ENCODE measurements around the gene ZMYM2. TPM values are rescaled to one million over a fixed set of nuclear protein-coding genes. Genes with fewer than 3 reads are reported as not detected.

The ZMYM2 gene
- total and polyA plus RNA-seq, 2 experiments from 2014 or later = 87.9 to 159 TPM

- H3K4me3 ChIP-seq = peak overlapping the region; percentile 68
- Mint-ChIP-seq H3K4me3 (peak overlapping the region; percentile 97), H3K36me3 (ENCODE audit: low read depth) (peaks cover 47% of the 10 kb centered on the region), H3K27ac (peak overlapping the region; percentile 97), H3K9me3 (peaks cover 4% of the 10 kb centered on the region), H3K27me3 (ENCODE audit: insufficient read depth, low read depth, poor library complexity) (peaks cover 6% of the 10 kb centered on the region), H3K4me1 (peaks cover 18% of the 10 kb centered on the region)
- H2AFZ ChIP-seq = no peak overlapping the region
- DNase-seq (ENCODE audit: low spot score) = peak; percentile 94
- no peaks in the 10 kb centered on the region for H3K27me3 ChIP-seq (ENCODE audit: insufficient read depth)
- peak overlapping the region; percentile 98 for H3K27ac ChIP-seq (ENCODE audit: low read depth)
- H3K9me2 ChIP-seq (ENCODE audit: insufficient read depth) = no peaks in the 10 kb centered on the region
- H3K36me3 ChIP-seq (ENCODE audit: insufficient read depth) = peaks cover 10% of the 10 kb centered on the region
- ATAC-seq = peak; percentile 56
- H3K79me2 ChIP-seq (replicated peaks; ENCODE audit: insufficient read depth) = peaks cover 57% of the 10 kb centered on the region
- H3K4me1 ChIP-seq (ENCODE audit: insufficient read depth) = peaks cover 18% of the 10 kb centered on the region
- H4K20me1 ChIP-seq (replicated peaks; ENCODE audit: insufficient read depth) = peaks cover 37% of the 10 kb centered on the region
- TF ChIP-seq POLR2AphosphoS5 (IDR thresholded peaks at IDR 0.05; ENCODE audit: low read depth) = peak; percentile 52
- TF ChIP-seq CREB1 (CRISPR knock-in tag; IDR thresholded peaks at IDR 0.05; ENCODE audit: low read depth) = peak; percentile 51
- peak; percentile 63 to 70 for TF ChIP-seq CTCF (conservative IDR thresholded peaks at IDR 0.05; ENCODE audit: low read depth in 2 of 2)
- TF ChIP-seq, protein P1, sequence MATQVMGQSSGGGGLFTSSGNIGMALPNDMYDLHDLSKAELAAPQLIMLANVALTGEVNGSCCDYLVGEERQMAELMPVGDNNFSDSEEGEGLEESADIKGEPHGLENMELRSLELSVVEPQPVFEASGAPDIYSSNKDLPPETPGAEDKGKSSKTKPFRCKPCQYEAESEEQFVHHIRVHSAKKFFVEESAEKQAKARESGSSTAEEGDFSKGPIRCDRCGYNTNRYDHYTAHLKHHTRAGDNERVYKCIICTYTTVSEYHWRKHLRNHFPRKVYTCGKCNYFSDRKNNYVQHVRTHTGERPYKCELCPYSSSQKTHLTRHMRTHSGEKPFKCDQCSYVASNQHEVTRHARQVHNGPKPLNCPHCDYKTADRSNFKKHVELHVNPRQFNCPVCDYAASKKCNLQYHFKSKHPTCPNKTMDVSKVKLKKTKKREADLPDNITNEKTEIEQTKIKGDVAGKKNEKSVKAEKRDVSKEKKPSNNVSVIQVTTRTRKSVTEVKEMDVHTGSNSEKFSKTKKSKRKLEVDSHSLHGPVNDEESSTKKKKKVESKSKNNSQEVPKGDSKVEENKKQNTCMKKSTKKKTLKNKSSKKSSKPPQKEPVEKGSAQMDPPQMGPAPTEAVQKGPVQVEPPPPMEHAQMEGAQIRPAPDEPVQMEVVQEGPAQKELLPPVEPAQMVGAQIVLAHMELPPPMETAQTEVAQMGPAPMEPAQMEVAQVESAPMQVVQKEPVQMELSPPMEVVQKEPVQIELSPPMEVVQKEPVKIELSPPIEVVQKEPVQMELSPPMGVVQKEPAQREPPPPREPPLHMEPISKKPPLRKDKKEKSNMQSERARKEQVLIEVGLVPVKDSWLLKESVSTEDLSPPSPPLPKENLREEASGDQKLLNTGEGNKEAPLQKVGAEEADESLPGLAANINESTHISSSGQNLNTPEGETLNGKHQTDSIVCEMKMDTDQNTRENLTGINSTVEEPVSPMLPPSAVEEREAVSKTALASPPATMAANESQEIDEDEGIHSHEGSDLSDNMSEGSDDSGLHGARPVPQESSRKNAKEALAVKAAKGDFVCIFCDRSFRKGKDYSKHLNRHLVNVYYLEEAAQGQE (IDR thresholded peaks at IDR 0.05; ENCODE audit: unreplicated experiment) = no peak
- peak overlapping the region; percentile 86 for H3K4me2 ChIP-seq
- peaks cover 3% of the 10 kb centered on the region; the same call in 1 of the 2 replicates for H3F3A ChIP-seq (replicated peaks; ENCODE audit: low read depth)
Observed at GRCh38 chr13:19959831-19960652, 1.5 kb downstream of the ZMYM2 start.

GRCh38 chr13:19960653-19960976 lies 2.1 kb downstream of the ZMYM2 start:
- no peak overlapping the region for H3K27ac ChIP-seq (ENCODE audit: low read depth)
- H3K9me3 Mint-ChIP-seq = peaks cover 4% of the 10 kb centered on the region
- no peaks in the 10 kb centered on the region for H3K27me3 ChIP-seq (ENCODE audit: insufficient read depth)
- H3F3A ChIP-seq (replicated peaks; ENCODE audit: low read depth) = peaks cover 3% of the 10 kb centered on the region; the same call in 1 of the 2 replicates
- peaks cover 62% of the 10 kb centered on the region for H3K79me2 ChIP-seq (replicated peaks; ENCODE audit: insufficient read depth)
- peaks cover 6% of the 10 kb centered on the region for H3K27me3 Mint-ChIP-seq (ENCODE audit: insufficient read depth, low read depth, poor library complexity)
- peak overlapping the region; percentile 56 for H3K27ac Mint-ChIP-seq
- H3K4me1 ChIP-seq (ENCODE audit: insufficient read depth) = peaks cover 18% of the 10 kb centered on the region
- peaks cover 43% of the 10 kb centered on the region for H4K20me1 ChIP-seq (replicated peaks; ENCODE audit: insufficient read depth)
- peaks cover 18% of the 10 kb centered on the region for H3K4me1 Mint-ChIP-seq
- no peak overlapping the region for H2AFZ ChIP-seq
- peaks cover 10% of the 10 kb centered on the region for H3K36me3 ChIP-seq (ENCODE audit: insufficient read depth)
- no peaks in the 10 kb centered on the region for H3K9me2 ChIP-seq (ENCODE audit: insufficient read depth)
- H3K4me3 ChIP-seq = peak overlapping the region; percentile 68
- H3K4me2 ChIP-seq = peak overlapping the region; percentile 86
- peak overlapping the region; percentile 97 for H3K4me3 Mint-ChIP-seq
- ATAC-seq (no peak), DNase-seq (ENCODE audit: low spot score) (no peak)
- H3K36me3 Mint-ChIP-seq (ENCODE audit: low read depth) = peaks cover 52% of the 10 kb centered on the region
- TF ChIP-seq CTCF (conservative IDR thresholded peaks at IDR 0.05; ENCODE audit: low read depth in 2 of 2) (no peak), CREB1 (CRISPR knock-in tag; IDR thresholded peaks at IDR 0.05; ENCODE audit: low read depth) (no peak), NANOG (IDR thresholded peaks at IDR 0.05; ENCODE audit: borderline replicate concordance) (no peak), STAT1 (IDR thresholded peaks at IDR 0.05; ENCODE audit: unreplicated experiment) (no peak), JUNB (IDR thresholded peaks at IDR 0.05; ENCODE audit: unreplicated experiment) (no peak), EZH2phosphoT487 (IDR thresholded peaks at IDR 0.05; ENCODE audit: unreplicated experiment) (no peak), ZNF331 (CRISPR knock-in tag; IDR thresholded peaks at IDR 0.05; ENCODE audit: low read depth) (no peak), ETS1 (IDR thresholded peaks at IDR 0.05) (no peak)
- TF ChIP-seq, protein P1 (IDR thresholded peaks at IDR 0.05; ENCODE audit: unreplicated experiment) = no peak

Data from GM23338 (cell line).